Kidney glomerular epithelial cell (primary cell): ENCODE data around the gene NUDT3.
"Not testable (repeated sequence)": the region's sequence is repeated elsewhere in the genome, so short reads cannot be mapped to it uniquely, and the experiment has no call there.

ENCODE experiments used
- DNase-seq: peaks from one replicate; lab custom pipeline; 2025; lab: John Stamatoyannopoulos, UW

Gene NUDT3

DNA sequence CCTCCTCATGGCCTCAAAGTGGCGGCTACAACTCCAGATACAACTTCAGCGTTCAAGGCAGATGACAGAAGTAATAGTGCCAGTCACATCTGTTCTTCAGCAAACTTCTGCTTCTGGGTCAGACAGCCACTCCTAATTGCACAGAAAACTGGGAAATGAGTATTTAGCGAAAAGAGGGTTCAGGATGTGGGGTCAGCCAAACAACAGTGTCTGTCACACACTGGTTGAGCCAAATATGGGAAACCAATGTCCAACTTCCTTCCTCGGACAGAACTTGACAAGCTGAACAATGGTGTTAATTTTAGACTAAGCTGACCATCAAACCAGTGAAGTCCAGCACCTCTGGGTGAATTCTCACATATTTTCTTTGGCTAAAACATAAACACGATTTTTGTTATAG lies 22.1 kb downstream of the NUDT3 start:
- no peak for DNase-seq

DNA sequence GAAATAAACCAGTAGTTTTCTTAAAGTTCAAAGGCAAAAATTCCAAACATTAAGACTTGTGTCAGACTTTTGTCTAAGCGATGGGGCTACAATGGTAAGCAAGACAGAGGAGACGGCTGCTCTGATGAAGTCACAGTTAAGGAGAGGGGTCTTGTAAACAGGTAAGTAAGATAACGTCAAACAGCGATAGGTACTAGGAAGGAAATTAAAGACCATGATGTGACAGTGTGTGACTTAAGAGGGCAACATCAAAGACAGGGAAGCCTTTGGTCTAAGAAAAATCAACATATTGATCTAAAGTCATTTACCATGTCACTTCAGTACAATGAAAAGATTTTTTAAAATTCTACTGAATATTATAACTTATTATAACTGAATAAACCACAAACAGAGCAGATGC lies 23.1 kb downstream of the NUDT3 start:
- DNase-seq, result no peak

GRCh38 chr6:34366639-34366921 lies 25.9 kb downstream of the NUDT3 start:
- no peak for DNase-seq

DNA sequence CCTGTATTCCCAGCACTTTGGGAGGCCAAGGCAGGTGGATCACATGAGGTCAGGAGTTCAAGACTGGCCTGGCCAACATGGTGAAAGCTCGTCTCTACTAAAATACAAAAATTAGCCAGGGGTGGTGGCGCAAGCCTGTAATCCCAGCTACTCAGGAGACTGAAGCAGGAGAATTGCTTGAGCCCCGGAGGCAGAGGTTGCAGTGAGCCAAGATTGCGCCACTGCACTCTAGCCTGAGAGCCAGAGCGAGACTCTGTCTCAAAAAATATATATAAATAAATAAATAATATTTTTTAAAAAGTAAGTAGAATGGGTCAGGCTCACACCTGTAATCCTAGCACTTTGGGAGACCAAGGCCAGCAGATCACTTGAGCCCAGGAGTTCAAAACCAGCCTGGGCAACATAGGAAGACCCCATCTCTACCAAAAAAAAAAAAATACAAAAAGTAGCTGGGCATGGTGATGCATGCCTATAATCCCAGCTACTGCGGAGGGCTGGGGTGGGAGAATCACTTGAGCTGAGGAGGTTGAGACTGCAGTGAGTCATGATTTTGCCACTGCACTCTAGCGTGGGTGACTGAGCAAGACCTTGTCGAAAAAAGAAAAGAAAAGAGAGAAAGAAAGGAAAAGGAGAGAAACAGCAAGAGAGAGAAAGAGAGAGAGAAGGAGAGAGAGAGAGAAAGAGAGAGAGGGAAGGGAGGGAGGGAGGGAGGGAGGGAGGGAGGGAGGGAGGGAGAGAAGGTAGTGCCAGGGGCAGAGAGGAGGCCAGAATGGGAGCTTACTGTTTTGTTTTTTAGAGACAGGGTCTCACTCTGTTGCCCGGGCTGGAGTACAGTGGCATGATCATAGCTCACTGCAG lies 26.5 kb downstream of the NUDT3 start:
- peak; percentile 54 for DNase-seq

- not testable (repeated sequence) for DNase-seq
Measured at GRCh38 chr6:34363681-34364075, 28.8 kb downstream of the NUDT3 start.

- DNase-seq, result no peak
Measured at GRCh38 chr6:34362909-34363680, 29.4 kb downstream of the NUDT3 start.

DNA sequence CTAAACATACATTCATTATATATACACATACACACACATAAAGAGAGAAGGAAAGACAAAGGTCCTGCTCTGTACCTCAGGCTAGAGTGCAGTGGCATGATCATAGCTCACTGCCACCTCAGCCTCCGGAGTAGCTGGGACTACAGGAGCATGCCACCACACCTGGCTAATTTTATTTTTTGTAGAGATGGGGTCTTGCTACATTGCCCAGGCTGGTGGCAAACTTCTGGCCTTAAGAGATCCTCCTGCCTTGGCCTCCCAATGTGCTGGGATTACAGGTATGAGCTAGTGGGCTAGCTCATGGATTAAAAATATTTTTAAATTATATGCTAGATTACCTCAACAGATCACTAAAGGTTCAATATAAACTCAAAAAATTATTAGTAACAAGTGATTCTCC lies 30.3 kb downstream of the NUDT3 start:
- no peak for DNase-seq

DNA sequence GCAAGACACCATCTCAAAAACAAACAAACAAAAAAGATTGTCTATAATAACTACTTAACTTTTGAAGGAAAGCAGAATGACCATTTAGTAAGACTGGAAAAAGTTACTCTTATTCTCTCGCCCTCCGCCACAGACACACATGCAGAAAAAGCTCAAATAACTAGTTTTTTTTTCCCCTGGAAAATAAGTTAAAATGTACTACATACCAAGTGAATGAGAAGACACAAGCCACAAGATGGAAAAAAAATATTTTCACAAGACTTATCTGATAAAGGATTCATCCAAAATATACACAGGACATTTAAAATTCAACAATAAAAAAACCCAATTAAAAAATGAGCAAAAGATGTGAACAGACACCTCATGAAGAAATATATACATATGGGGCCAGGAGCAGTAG lies 31.9 kb downstream of the NUDT3 start:
- DNase-seq, result no peak

- DNase-seq, result no peak
Measured at GRCh38 chr6:34359418-34360158, 32.9 kb downstream of the NUDT3 start.

DNA sequence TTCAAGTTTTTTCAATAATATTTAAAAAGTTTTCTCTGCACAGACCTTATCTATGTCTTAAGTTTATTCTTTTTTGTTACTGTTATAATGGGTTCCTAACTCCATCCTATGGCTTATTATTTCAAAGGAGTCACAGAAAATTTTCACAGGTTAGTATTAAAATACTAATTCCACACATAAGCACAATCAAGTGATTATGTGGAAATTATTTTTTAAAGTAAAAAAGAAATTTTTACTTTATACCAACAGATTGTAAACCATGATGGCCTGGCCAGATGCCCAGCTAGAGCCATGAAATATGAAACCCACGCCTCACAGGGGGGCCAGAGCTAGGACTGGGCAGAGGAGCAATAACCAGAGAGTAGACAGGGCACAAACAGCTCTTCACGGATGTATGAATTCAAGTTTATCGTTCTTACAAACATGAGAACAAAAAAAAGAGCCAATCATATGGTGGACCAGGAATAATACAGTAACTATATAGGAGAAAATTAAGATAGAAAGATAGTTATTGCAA lies 34.0 kb downstream of the NUDT3 start:
- no peak for DNase-seq

- DNase-seq, result no peak
Measured at GRCh38 chr6:34357937-34358336, 34.5 kb downstream of the NUDT3 start.

DNA sequence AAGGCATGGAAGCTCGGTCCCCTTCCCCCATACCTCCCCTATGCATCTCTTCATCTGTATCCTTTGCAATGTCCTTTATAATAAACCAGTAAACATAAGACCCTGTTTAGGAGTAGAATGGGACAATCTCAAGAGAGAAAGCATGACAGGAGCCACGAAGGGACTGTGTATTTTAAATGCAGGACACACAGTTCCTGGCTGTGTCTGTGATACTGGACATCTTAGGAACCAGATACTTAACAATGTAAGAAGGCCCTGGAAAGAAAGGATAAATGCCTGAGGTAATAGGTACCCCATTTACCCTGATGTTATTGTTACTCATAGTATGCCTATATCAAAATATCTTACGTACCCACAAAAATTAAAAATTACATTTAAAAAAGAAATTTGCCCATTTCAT lies 36.6 kb downstream of the NUDT3 start:
- no peak for DNase-seq

DNA sequence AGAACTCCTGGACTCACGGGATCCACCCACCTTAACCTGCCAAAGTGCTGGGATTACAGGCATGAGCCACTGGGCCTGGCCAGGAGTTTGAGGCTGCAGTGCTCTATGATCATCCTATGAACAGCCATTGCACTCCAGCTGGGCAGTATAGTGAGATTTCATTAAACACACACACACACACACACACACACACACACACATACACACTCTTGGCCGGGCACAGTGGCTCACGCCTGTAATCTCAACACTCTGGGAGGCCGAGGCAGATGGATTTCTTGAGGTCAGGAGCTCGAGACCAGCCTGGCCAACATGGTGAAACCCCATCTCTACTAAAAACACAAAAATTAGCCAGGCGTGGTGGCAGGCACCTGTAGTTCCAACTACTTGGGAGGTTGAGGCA lies 38.2 kb downstream of the NUDT3 start:
- not testable (repeated sequence) for DNase-seq

- not testable (repeated sequence) for DNase-seq
Measured at GRCh38 chr6:34353530-34353929, 38.9 kb downstream of the NUDT3 start.

DNA sequence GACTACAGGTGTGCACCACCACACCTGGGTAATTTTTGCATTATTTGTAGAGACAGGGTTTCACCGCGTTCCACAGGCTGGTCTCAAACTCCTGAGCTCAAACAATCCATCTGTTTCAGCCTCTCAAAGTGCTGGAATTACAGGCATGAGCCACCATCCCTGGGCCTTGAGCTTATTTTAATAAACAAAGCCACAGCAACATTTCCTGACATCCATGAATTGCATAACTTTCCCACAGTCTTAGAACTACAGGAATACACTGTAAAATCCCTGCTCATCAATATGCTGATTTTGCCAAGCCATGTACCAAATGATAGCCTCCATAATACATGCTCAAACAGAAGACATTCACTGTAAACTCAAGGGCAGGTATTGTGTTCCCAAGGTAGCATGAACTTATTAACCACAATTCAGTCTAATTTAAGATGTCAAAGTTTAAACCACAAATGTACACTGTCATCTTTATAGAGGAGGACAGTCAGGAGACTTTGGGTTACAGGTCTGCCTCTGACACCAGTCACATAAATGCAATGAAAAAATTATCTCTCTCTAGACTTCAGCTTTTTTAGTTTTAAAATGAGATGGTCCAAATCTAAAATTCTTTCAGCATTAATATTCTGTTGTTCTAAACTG lies 40.0 kb downstream of the NUDT3 start:
- DNase-seq, result no peak

DNA sequence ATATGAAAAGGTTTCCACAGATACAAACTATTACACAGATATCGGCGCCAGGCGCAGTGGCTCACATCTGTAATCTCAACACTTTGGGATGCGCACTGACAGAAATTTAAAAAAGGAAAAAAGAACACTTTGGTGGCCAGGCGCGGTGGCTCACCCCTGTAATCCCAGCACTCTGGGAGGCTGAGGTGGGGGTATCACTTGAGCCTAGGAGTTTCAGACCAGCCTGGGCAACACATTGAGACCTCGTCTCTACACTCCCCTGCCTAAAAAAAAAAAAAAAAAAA lies 41.6 kb downstream of the NUDT3 start:
- DNase-seq, result no peak

- no peak for DNase-seq
Measured at GRCh38 chr6:34350137-34350933, 42.1 kb downstream of the NUDT3 start.

GRCh38 chr6:34349211-34349610 lies 43.3 kb downstream of the NUDT3 start:
- DNase-seq, result no peak

GRCh38 chr6:34347303-34347702 lies 45.2 kb downstream of the NUDT3 start:
- DNase-seq, result no peak

- peak; percentile 34 for DNase-seq
Measured at GRCh38 chr6:34346175-34347119, 46.0 kb downstream of the NUDT3 start.
